Measurements from ENCODE around the gene SMIM20.

GRCh38 chr4:25948051-25948450 lies 34.0 kb downstream of the SMIM20 start:
- TF ChIP-seq EZH2 (IDR thresholded peaks at IDR 0.05; ENCODE audit: insufficient read depth, poor library complexity, severe bottlenecking) (no peak), EZH2phosphoT487 (IDR thresholded peaks at IDR 0.05; ENCODE audit: insufficient read depth, low read depth) (no peak)
